ENCODE results near the gene PRRC2A. TPM values are rescaled to one million over a fixed set of nuclear protein-coding genes. Genes with fewer than 3 reads are reported as not detected.
A peak's percentile ranks its signal among the peaks of the same experiment; 100 is the strongest.

The PRRC2A gene
- total and polyA plus RNA-seq, 3 experiments from 2014 or later = 9.3 to 263 (median 251) TPM

DNA sequence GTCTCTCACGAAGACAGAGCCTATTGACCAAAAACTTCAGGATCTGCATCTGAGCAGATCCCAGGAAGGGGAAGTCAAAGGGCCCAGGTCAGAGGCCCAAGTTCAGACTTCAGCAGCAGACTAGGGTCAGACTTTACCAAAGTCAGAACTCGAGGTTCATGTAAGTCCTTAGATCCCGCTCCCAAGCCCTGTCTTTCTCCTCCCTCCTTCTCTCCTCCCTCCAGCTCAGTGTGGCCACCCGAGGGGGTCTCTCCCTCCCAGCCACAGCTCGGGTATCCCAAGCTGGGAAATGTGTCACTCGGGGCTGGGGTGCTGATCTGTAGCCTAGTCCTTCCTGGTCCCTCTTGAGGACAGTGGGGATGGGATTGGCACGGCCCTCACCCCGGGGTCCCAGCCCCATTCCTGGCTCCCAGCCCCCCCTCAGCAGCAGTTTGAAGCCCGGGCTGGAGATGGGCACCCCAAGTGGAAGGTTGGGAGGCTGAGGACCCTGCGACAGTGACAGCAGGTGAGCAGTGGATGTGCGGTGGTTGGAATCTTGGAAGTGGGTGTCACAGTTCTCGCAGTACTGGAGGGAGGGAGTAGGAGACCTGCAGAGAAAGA, 41.7 kb downstream of the PRRC2A start:
- Histone ChIP-seq H3K4me1 (ENCODE audit: insufficient read depth, low read length) (peaks cover 64% of the 10 kb centered on the region), H3K4me3 (ENCODE audit: low read length) (no peak overlapping the region), H3K9me3 (ENCODE audit: low read length) (no peaks in the 10 kb centered on the region), H3K36me3 (ENCODE audit: insufficient read depth, low read length) (peaks cover 13% of the 10 kb centered on the region), H3K27me3 (ENCODE audit: insufficient read depth, low read length, poor library complexity, severe bottlenecking) (no peaks in the 10 kb centered on the region), H3K27ac (ENCODE audit: low read depth, low read length) (no peak overlapping the region)
- CTCF ChIA-PET = interaction anchor here (1.3 to 4.5 kb wide), 2 partner anchors 10 to 65 kb away, joined by 3 to 39 read pairs; partner anchors contain the start of gene BAG6
- H3K4me3 Mint-ChIP-seq = peak overlapping the region; percentile 25 to 97 (median 92)
- H3K9me3 Mint-ChIP-seq = no peaks in the 10 kb centered on the region
- peaks cover 0 to 78% (median 7%) of the 10 kb centered on the region in 3 donors for H3K36me3 Mint-ChIP-seq
- DNase-seq = no peak
- no peaks in the 10 kb centered on the region for H3K27me3 Mint-ChIP-seq
- POLR2A ChIA-PET = interaction anchor here (0.6 to 6.0 kb wide), 5 partner anchors 9 to 1176 kb away, joined by 3 to 112 read pairs (median 3); partner anchors contain the start of genes APOM and BAG6
- H3K4me1 Mint-ChIP-seq = peaks cover 78 to 88% (median 79%) of the 10 kb centered on the region in 3 donors
- peak overlapping the region in 6 of 8 donors; percentile 21 to 90 (median 62) for H3K27ac Mint-ChIP-seq

- ChIA-PET CTCF (interaction anchor here (0.7 to 4.5 kb wide), 8 partner anchors 11 to 612 kb away, joined by 3 to 39 read pairs (median 4); partner anchors contain the start of genes BAG6 and NEU1), POLR2A (interaction anchor here (0.6 to 6.0 kb wide), 3 partner anchors 10 to 197 kb away, joined by 3 to 112 read pairs (median 7); partner anchors contain the start of genes APOM, BAG6 and HSPA1B)
- Mint-ChIP-seq H3K4me3 (peak overlapping the region; percentile 93 to 99 (median 94)), H3K27ac (peak overlapping the region; percentile 85 to 100 (median 96)), H3K36me3 (peaks cover 0 to 78% (median 8%) of the 10 kb centered on the region in 3 donors), H3K4me1 (peaks cover 75 to 88% (median 78%) of the 10 kb centered on the region in 3 donors), H3K9me3 (no peaks in the 10 kb centered on the region), H3K27me3 (no peaks in the 10 kb centered on the region)
- Histone ChIP-seq H3K27me3 (ENCODE audit: insufficient read depth, low read length, poor library complexity, severe bottlenecking) (no peaks in the 10 kb centered on the region), H3K9me3 (ENCODE audit: low read length) (no peaks in the 10 kb centered on the region), H3K4me1 (ENCODE audit: insufficient read depth, low read length) (peaks cover 63% of the 10 kb centered on the region), H3K36me3 (ENCODE audit: insufficient read depth, low read length) (peaks cover 19% of the 10 kb centered on the region), H3K27ac (ENCODE audit: low read depth, low read length) (peak overlapping the region; percentile 97), H3K4me3 (ENCODE audit: low read length) (peak overlapping the region; percentile 97)
- no peak for DNase-seq
Measured at GRCh38 chr6:31663126-31663960, 42.8 kb downstream of the PRRC2A start.

- ChIA-PET CTCF (interaction anchor here (0.8 to 4.5 kb wide), 9 partner anchors 12 to 199 kb away, joined by 3 to 39 read pairs (median 4); partner anchors contain the start of genes BAG6, DDAH2 and NEU1), POLR2A (interaction anchor here (0.6 to 6.0 kb wide), 13 partner anchors 11 to 295 kb away, joined by 3 to 112 read pairs (median 5); partner anchors contain the start of genes ABHD16A, APOM, BAG6 and DDX39B)
- peak overlapping the region; percentile 97 for H3K4me3 ChIP-seq (ENCODE audit: low read length)
- H3K27ac ChIP-seq (ENCODE audit: low read depth, low read length) = peak overlapping the region; percentile 97
- Mint-ChIP-seq H3K27me3 (no peaks in the 10 kb centered on the region), H3K36me3 (peaks cover 0 to 82% (median 8%) of the 10 kb centered on the region in 3 donors), H3K9me3 (no peaks in the 10 kb centered on the region), H3K27ac (peak overlapping the region; percentile 91 to 100 (median 98)), H3K4me1 (peaks cover 67 to 87% (median 74%) of the 10 kb centered on the region in 3 donors), H3K4me3 (peak overlapping the region; percentile 93 to 99 (median 94))
- H3K36me3 ChIP-seq (ENCODE audit: insufficient read depth, low read length) = peaks cover 28% of the 10 kb centered on the region
- no peaks in the 10 kb centered on the region for H3K9me3 ChIP-seq (ENCODE audit: low read length)
- DNase-seq = peak in 1 of 5 donors; percentile 18
- peaks cover 55% of the 10 kb centered on the region for H3K4me1 ChIP-seq (ENCODE audit: insufficient read depth, low read length)
- no peaks in the 10 kb centered on the region for H3K27me3 ChIP-seq (ENCODE audit: insufficient read depth, low read length, poor library complexity, severe bottlenecking)
Measured at GRCh38 chr6:31663961-31664789, 43.7 kb downstream of the PRRC2A start.

- Histone ChIP-seq H3K4me3 (ENCODE audit: low read length) (peak within 1 kb of the TSS; percentile 97), H3K27me3 (ENCODE audit: insufficient read depth, low read length, poor library complexity, severe bottlenecking) (no peaks in the 10 kb centered on the region), H3K4me1 (ENCODE audit: insufficient read depth, low read length) (peaks cover 47% of the 10 kb centered on the region), H3K9me3 (ENCODE audit: low read length) (no peaks in the 10 kb centered on the region), H3K36me3 (ENCODE audit: insufficient read depth, low read length) (peaks cover 35% of the 10 kb centered on the region), H3K27ac (ENCODE audit: low read depth, low read length) (peak within 1 kb of the TSS; percentile 97)
- Mint-ChIP-seq H3K4me1 (peaks cover 61 to 81% (median 66%) of the 10 kb centered on the region in 3 donors), H3K36me3 (peaks cover 0 to 85% (median 8%) of the 10 kb centered on the region in 3 donors), H3K4me3 (peak within 1 kb of the TSS; percentile 93 to 99 (median 94)), H3K9me3 (no peaks in the 10 kb centered on the region), H3K27me3 (no peaks in the 10 kb centered on the region), H3K27ac (peak within 1 kb of the TSS; percentile 91 to 100 (median 98))
- peak; percentile 81 to 95 (median 89) for DNase-seq
- CTCF ChIA-PET = interaction anchor here (1.2 to 4.5 kb wide), 6 partner anchors 12 to 198 kb away, joined by 3 to 39 read pairs (median 4); partner anchors contain the start of genes BAG6, DDAH2 and NEU1
- POLR2A ChIA-PET = interaction anchor here (0.6 to 6.0 kb wide), 15 partner anchors 12 to 307 kb away, joined by 3 to 112 read pairs (median 5); partner anchors contain the start of genes ABHD16A, APOM, BAG6 and DDX39B
Measured at GRCh38 chr6:31664790-31665500, 44.4 kb downstream of the PRRC2A start, which contains the start of gene GPANK1. Gene GPANK1, minus strand, starts transcription at chr6:31664997. Its CDS starts 519 bp downstream, at chr6:31664478.

DNA sequence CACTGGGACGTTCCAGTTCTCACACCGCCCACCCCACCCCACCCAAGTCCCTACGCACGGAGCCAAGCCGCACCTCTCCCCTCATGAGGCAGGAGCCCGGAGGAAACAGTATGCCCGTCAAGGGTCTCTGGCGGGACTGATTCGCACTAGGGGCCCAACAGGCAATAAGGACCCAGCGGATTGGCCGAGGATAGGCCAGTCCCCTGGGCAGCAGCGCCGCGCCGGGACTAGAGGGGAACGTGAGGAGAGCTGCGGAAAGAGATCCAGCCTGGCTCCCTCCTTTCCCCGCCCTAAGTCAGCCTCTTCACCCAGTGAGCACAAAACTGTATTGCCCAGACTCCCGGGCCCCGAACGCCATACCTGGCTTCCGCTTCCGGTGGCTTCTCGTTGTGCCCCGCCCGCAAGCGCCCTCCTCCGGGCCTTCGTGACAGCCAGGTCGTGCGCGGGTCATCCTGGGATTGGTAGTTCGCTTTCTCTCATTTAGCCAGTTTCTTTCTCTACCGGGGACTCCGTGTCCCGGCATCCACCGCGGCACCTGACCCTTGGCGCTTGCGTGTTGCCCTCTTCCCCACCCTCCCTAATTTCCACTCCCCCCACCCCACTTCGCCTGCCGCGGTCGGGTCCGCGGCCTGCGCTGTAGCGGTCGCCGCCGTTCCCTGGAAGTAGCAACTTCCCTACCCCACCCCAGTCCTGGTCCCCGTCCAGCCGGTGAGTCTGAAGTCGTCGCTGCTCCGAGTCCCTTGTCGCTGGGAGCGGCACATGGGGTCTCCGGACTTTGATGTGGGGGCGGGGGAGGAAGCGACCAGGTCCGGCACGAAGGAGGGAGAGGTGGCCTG, 45.2 kb downstream of the PRRC2A start, which contains the start of gene CSNK2B:
Gene CSNK2B (plus strand): TSS at position 580 of the 836 bp plus-strand sequence. CDS start 752 bp downstream, outside the sequence.
- H3K36me3 ChIP-seq (ENCODE audit: insufficient read depth, low read length) = peaks cover 41% of the 10 kb centered on the region
- no peaks in the 10 kb centered on the region for H3K9me3 Mint-ChIP-seq

More for the DNA sequence above, 45.2 kb downstream of the PRRC2A start, which contains the start of gene CSNK2B:
- POLR2A ChIA-PET = interaction anchor here (0.7 to 6.0 kb wide), 10 partner anchors 13 to 306 kb away, joined by 3 to 112 read pairs (median 6); partner anchors contain the start of genes ABHD16A, APOM, BAG6 and DDX39B
- H3K36me3 Mint-ChIP-seq = peaks cover 0 to 86% (median 8%) of the 10 kb centered on the region in 3 donors
- H3K27ac ChIP-seq (ENCODE audit: low read depth, low read length) = peak within 1 kb of the TSS; percentile 97
- DNase-seq = peak; percentile 98
- no peaks in the 10 kb centered on the region for H3K27me3 Mint-ChIP-seq
- no peaks in the 10 kb centered on the region for H3K27me3 ChIP-seq (ENCODE audit: insufficient read depth, low read length, poor library complexity, severe bottlenecking)
- H3K9me3 ChIP-seq (ENCODE audit: low read length) = no peaks in the 10 kb centered on the region
- H3K4me3 Mint-ChIP-seq = peak within 1 kb of the TSS; percentile 93 to 99 (median 94)
- peak within 1 kb of the TSS; percentile 91 to 100 (median 98) for H3K27ac Mint-ChIP-seq
- H3K4me3 ChIP-seq (ENCODE audit: low read length) = peak within 1 kb of the TSS; percentile 97
- H3K4me1 Mint-ChIP-seq = peaks cover 55 to 73% (median 61%) of the 10 kb centered on the region in 3 donors
- CTCF ChIA-PET = interaction anchor here (1.2 to 4.5 kb wide), 4 partner anchors 13 to 197 kb away, joined by 3 to 39 read pairs (median 6); partner anchors contain the start of genes BAG6, DDAH2 and NEU1
- H3K4me1 ChIP-seq (ENCODE audit: insufficient read depth, low read length) = peaks cover 47% of the 10 kb centered on the region

All from CD8-positive, alpha-beta memory T cell (primary cell).